Skeletal muscle tissue (tissue), 4 donors: ENCODE results near the gene LONP2. TPM values are rescaled to one million over a fixed set of nuclear protein-coding genes. Genes with fewer than 3 reads are reported as not detected.

Experiments used
- H3K27ac ChIP-seq: one replicate; pipeline ENCODE4 v1.7.0; 2013; ENCODE audit warnings: mild to moderate bottlenecking, low read depth, low read length, inconsistent platforms
- H3K27me3 ChIP-seq, 3 donors: one replicate each; pipeline ENCODE4 v1.7.0; 2013; ENCODE audit warnings: low read length in 3 of 3; ENCODE audit not compliant: control insufficient read depth in 3 of 3, insufficient read depth in 3 of 3
- H3K36me3 ChIP-seq, 3 donors: one replicate each; pipeline ENCODE4 v1.7.0; 2013; ENCODE audit warnings: low read length in 3 of 3; ENCODE audit not compliant: control insufficient read depth in 3 of 3, insufficient read depth in 3 of 3
- H3K4me1 ChIP-seq, 3 donors: one replicate each; pipeline ENCODE4 v1.7.0; 2013; ENCODE audit warnings: low read length in 3 of 3, mild to moderate bottlenecking in 3 of 3; ENCODE audit not compliant: control insufficient read depth in 3 of 3, insufficient read depth in 3 of 3
- H3K4me3 ChIP-seq, 3 donors: one replicate each; pipeline ENCODE4 v1.7.0; 2013; ENCODE audit warnings: low read length in 3 of 3
- H3K9ac ChIP-seq, 3 donors: one replicate each; pipeline ENCODE4 v1.7.0; 2013; ENCODE audit warnings: low read length in 3 of 3, mild to moderate bottlenecking in 3 of 3, moderate library complexity in 2 of 3, low read depth in 1 of 3
- H3K9me3 ChIP-seq, 3 donors: one replicate each; pipeline ENCODE4 v1.7.0; 2013; ENCODE audit warnings: low read length in 3 of 3; ENCODE audit not compliant: control insufficient read depth in 3 of 3
- total RNA-seq: library from RNA; depleted of rRNA; stranded (reverse); fragments of >200 nt; gene quantifications from one replicate; pipeline ENCODE4 v1.2.3, GENCODE V29; 2014
- donor health status: Osteomylitis.

Gene LONP2
- total RNA-seq, 1 donor from 2014 or later = 44.4 TPM

DNA sequence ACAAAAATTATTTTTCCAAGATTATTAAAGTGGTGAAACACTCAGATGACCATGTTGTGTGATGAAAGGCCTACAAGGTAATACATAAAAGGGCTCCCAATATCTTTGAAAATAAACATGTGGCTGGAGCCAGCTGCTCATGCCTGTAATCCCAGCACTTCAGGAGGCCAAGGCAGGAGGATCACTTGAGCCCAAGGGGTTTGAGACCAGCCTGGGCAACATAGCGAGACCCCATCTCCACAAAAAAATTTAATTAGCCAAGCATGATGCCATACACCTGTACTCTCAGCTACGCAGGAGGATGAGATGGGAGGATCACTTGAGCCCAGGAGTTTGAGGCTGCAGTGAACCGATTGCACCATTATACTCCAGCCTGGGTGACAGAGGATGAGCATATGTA lies 114.3 kb downstream of the LONP2 start:
- Histone ChIP-seq H3K4me3 (no peak overlapping the region), H3K36me3 (peaks cover 8 to 13% (median 10%) of the 10 kb centered on the region in 3 donors), H3K9ac (no peak overlapping the region), H3K4me1 (peaks cover 9 to 24% (median 11%) of the 10 kb centered on the region in 3 donors), H3K27me3 (no peaks in the 10 kb centered on the region), H3K27ac (no peak overlapping the region), H3K9me3 (no peaks in the 10 kb centered on the region)

DNA sequence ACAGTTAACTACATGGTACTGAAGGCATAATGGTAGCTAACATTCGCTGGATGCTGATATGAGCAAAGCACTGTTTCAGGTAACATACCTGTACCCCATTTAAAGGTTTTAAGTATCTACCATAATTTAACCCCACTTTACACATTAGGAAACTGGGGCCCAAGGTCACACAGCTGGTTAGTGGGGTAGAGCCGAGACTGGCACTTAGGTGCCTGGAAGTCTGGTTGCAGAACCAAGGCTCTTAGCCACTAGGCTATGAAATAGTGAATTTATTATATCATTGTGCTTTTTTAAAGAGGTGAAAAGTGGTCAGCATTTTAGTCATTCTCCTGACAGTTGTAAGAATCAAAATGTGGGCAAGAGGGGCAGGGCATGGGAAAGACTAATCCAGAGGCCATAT lies 115.9 kb downstream of the LONP2 start:
- Histone ChIP-seq H3K9me3 (no peaks in the 10 kb centered on the region), H3K27ac (no peak overlapping the region), H3K36me3 (peaks cover 8 to 12% (median 10%) of the 10 kb centered on the region in 3 donors), H3K9ac (no peak overlapping the region), H3K27me3 (no peaks in the 10 kb centered on the region), H3K4me3 (no peak overlapping the region), H3K4me1 (peaks cover 12 to 28% (median 15%) of the 10 kb centered on the region in 3 donors)

DNA sequence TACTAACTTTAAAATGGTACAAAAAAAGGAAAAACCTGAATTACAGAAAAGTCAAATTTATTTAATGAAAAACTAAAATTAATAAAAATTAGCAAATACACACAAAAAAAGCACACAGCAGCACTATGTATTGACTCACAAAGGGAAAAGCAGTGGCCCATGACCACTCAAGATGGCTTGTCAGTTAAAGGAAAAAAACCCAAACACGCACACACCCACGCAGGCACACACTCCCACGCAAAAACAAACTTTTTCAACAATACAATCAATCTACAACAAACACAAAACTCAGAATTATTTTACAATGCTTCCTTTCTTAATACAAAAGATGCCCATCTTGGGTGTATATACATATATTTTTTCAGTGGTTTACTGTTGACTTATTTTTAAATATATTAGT lies 116.9 kb downstream of the LONP2 start:
- no peak overlapping the region for H3K27ac ChIP-seq
- H3K27me3 ChIP-seq = no peaks in the 10 kb centered on the region
- no peak overlapping the region for H3K4me3 ChIP-seq
- peak overlapping the region in 1 of 3 donors; percentile 20 for H3K9ac ChIP-seq
- no peaks in the 10 kb centered on the region for H3K9me3 ChIP-seq
- peaks cover 8 to 12% (median 10%) of the 10 kb centered on the region in 3 donors for H3K36me3 ChIP-seq
- peaks cover 20 to 33% (median 22%) of the 10 kb centered on the region in 3 donors for H3K4me1 ChIP-seq

DNA sequence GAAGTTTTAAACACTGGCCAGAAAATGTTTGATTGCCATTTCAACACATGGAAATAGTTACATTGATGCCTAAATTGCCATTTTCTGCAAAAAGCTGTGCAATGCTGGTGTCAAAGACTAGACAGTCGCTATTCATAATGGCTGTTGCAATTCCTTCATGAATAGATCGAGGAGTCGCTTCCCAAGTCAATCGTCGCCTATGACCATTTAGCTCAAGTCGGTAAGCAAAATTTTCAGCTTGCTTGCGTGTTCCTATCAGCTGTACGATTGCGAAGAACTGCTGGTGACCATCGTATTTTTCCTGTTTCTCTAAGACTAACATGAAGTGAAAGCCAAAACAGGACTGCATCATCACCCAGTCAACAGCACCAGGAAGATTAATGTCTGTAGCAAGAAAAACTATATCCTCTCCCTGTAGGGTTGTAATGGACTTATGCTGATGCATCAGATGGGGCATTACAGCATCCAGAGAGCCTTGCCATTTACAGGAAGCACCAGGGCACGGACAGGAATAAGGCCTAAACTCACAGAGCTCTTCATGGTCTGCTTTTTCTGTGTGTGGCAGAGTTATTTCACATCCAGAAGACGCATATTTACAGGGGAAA lies 117.5 kb downstream of the LONP2 start:
- Histone ChIP-seq H3K9me3 (no peaks in the 10 kb centered on the region), H3K9ac (no peak overlapping the region), H3K36me3 (peaks cover 8 to 12% (median 10%) of the 10 kb centered on the region in 3 donors), H3K27me3 (no peaks in the 10 kb centered on the region), H3K4me1 (peaks cover 24 to 36% (median 26%) of the 10 kb centered on the region in 3 donors), H3K4me3 (no peak overlapping the region), H3K27ac (no peak overlapping the region)

- peak overlapping the region; percentile 66 to 79 (median 72) for H3K9ac ChIP-seq
- H3K9me3 ChIP-seq = no peaks in the 10 kb centered on the region
- H3K27ac ChIP-seq = peak overlapping the region; percentile 83
- peak overlapping the region; percentile 62 to 77 (median 76) for H3K4me3 ChIP-seq
- peaks cover 25 to 34% (median 33%) of the 10 kb centered on the region in 3 donors for H3K4me1 ChIP-seq
- peaks cover 8 to 10% (median 9%) of the 10 kb centered on the region in 3 donors for H3K36me3 ChIP-seq
- H3K27me3 ChIP-seq = no peaks in the 10 kb centered on the region
These were observed 121.0 kb downstream of the LONP2 start for GRCh38 chr16:48365025-48365600.

GRCh38 chr16:48365601-48366164 lies 121.6 kb downstream of the LONP2 start:
- Histone ChIP-seq H3K9me3 (no peaks in the 10 kb centered on the region), H3K4me1 (peaks cover 25 to 34% (median 34%) of the 10 kb centered on the region in 3 donors), H3K36me3 (peaks cover 8 to 10% (median 9%) of the 10 kb centered on the region in 3 donors), H3K9ac (peak overlapping the region; percentile 78 to 83 (median 79)), H3K4me3 (peak overlapping the region; percentile 62 to 91 (median 77)), H3K27ac (peak overlapping the region; percentile 83), H3K27me3 (no peaks in the 10 kb centered on the region)

- peaks cover 7 to 9% (median 8%) of the 10 kb centered on the region in 3 donors for H3K36me3 ChIP-seq
- H3K9me3 ChIP-seq = no peaks in the 10 kb centered on the region
- H3K27me3 ChIP-seq = no peaks in the 10 kb centered on the region
- peak overlapping the region; percentile 83 for H3K27ac ChIP-seq
- peak overlapping the region; percentile 78 to 83 (median 79) for H3K9ac ChIP-seq
- H3K4me3 ChIP-seq = peak overlapping the region; percentile 62 to 91 (median 77)
- H3K4me1 ChIP-seq = peaks cover 25 to 34% (median 33%) of the 10 kb centered on the region in 3 donors
These were observed 122.3 kb downstream of the LONP2 start for GRCh38 chr16:48366165-48367093.

DNA sequence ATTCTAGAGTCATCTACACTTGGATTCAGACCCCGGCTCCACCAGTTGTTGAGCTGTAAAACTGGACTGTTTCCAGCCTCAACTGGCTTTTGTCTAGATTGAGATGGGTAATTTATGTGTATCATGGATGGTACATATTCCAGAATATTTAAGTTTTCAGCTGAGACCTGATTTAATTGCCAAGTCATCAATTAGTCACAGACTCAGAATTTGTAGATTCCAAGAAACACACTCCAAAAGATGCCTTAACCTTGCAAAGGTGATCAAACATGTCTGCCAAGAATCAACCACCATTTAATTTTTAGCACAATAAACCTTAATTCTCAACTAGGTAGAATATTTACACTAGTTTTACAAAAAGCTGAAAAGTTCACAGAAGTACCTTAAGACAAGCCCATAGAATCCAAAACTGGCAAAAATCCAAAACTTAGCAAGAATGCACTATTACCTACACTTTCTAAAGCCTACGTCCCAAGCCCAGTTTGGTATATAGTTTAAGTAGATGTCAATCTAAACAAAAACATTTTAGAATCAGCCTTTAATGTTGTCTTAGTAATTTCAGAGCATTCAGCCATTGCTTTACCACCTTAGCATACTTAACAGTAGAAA lies 123.4 kb downstream of the LONP2 start:
- Histone ChIP-seq H3K9ac (peak overlapping the region in 1 of 3 donors; percentile 45), H3K27ac (no peak overlapping the region), H3K9me3 (no peaks in the 10 kb centered on the region), H3K4me1 (peaks cover 29 to 34% (median 33%) of the 10 kb centered on the region in 3 donors), H3K27me3 (no peaks in the 10 kb centered on the region), H3K36me3 (no peaks in the 10 kb centered on the region), H3K4me3 (no peak overlapping the region)

DNA sequence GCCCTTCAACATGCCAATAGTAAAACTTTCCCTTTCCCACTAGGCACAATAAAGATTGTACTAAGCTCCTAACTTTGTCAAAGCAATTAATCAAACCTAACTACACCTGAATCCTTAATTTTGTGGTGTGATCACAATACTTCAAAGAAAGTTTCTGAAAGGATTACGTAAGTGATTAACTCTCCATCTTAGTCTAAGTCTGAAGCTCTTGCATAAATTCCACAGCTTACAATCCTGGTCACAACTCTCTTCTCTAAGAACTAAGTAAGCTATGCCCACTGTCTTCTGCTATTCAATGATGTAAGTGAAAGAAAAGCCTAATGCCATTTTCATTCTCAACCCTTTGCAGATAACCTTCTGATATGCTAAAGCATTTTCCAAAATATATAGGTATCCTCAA lies 125.7 kb downstream of the LONP2 start:
- Histone ChIP-seq H3K27me3 (no peaks in the 10 kb centered on the region), H3K4me1 (peaks cover 40 to 42% (median 41%) of the 10 kb centered on the region in 3 donors), H3K9me3 (no peaks in the 10 kb centered on the region), H3K4me3 (no peak overlapping the region), H3K27ac (no peak overlapping the region), H3K9ac (no peak overlapping the region), H3K36me3 (no peaks in the 10 kb centered on the region)
